HepG2 (cell line): ENCODE data around the gene CDKN2C.

ENCODE experiments used
- ATF4 ChIP-seq, 2 experiments: fragments of 450-650 bp in 1 of 2; sonication (generic) in 1 of 2; formaldehyde crosslinking; IDR thresholded peaks; 2 replicates each; pipeline versions ENCODE4 v1.5.0 to v1.8.0; 2020 to 2022; ENCODE audit warnings: mild to moderate bottlenecking in 1 of 2, missing genetic modification reagents in 1 of 2
- EZH2 ChIP-seq: conservative IDR thresholded peaks from 2 replicates; pipeline ENCODE4 v1.6.1; 2012; ENCODE audit warnings: mild to moderate bottlenecking, low read depth, low read length, moderate library complexity
- KDM1A ChIP-seq: IDR thresholded peaks from 2 replicates; pipeline ENCODE4 v1.6.1; 2016; ENCODE audit warnings: missing compliant biosample characterization
- SETDB1 ChIP-seq: sonication (generic); formaldehyde crosslinking; IDR thresholded peaks from 2 replicates; pipeline ENCODE4 v1.5.1; 2020; ENCODE audit warnings: missing genetic modification reagents, mild to moderate bottlenecking, borderline replicate concordance
- TCF12 ChIP-seq, 2 experiments: fragments of 450-650 bp in 1 of 2; sonication (generic) in 1 of 2; formaldehyde crosslinking in 1 of 2; IDR thresholded peaks; 2 replicates each; pipeline versions ENCODE4 v1.6.1 to v1.8.0; 2017 to 2022; ENCODE audit warnings: antibody characterized with exemption in 1 of 2, mild to moderate bottlenecking in 1 of 2, missing genetic modification reagents in 1 of 2, moderate library complexity in 1 of 2
- ZBTB34 ChIP-seq: sonication (generic); formaldehyde crosslinking; IDR thresholded peaks from 2 replicates; pipeline ENCODE4 v1.8.0; 2022; ENCODE audit warnings: mild to moderate bottlenecking, missing genetic modification reagents
- ZBTB49 ChIP-seq: sonication (generic); formaldehyde crosslinking; IDR thresholded peaks from 2 replicates; pipeline ENCODE4 v1.4.0; 2020; ENCODE audit warnings: missing genetic modification reagents, borderline replicate concordance
- ZKSCAN1 ChIP-seq: fragments of 150-350 bp; IDR thresholded peaks from 2 replicates; pipeline ENCODE4 v1.6.1; 2014; ENCODE audit warnings: low read length
- TF ChIP-seq, protein P1 (sequence below): sonication (generic); formaldehyde crosslinking; IDR thresholded peaks from 2 replicates; pipeline ENCODE4 v1.5.0; 2020; ENCODE audit warnings: mild to moderate bottlenecking, missing genetic modification reagents, moderate library complexity

DNA sequence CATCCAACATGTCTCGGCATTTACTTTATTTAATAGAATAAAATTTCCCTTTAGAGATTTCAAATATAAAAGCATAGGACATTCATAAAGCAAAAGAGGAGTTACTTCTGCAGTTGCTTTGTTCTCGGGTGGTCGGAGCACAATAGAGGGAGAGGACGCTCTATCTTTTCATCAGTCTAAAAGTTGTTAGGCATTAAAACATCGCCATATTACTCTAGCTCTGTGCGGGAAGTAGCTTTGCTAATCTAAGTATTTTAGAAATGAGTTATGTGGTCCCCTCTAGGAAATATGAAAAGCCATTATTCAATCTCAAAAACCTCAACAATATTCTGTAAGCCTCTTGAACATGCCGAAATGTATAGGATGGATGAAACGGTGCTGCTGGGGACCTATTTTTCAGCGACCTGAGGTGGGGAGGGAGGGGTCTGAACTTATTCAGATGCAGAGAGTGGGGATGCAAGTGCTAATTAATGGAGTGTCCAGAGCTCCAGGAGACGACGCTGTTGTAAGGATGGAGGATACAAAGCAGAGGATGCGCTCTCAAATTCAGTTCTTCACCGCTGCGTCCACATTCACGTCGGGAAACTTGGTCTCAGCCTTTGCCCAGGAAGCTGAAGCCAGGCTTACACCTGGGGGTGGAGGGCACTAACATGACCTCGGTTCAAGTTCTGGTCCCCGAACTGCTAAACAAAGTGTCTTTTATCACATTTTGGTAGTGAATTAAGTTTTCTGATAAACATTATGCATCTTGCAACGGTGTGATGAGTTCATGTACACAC, 6.3 kb downstream of the CDKN2C start:
- TF ChIP-seq SETDB1 (CRISPR knock-in tag) (no peak), KDM1A (CRISPR knock-in tag) (no peak), TCF12 (IDR thresholded peaks at IDR 0.05) (no peak), TCF12 (CRISPR knock-in tag; IDR thresholded peaks at IDR 0.05) (no peak), ZKSCAN1 (no peak), ATF4 (CRISPR knock-in tag; IDR thresholded peaks at IDR 0.05) (no peak), ZBTB34 (CRISPR knock-in tag) (no peak), ZBTB49 (CRISPR knock-in tag) (no peak), EZH2 (no peak)
- TF ChIP-seq, protein P1, sequence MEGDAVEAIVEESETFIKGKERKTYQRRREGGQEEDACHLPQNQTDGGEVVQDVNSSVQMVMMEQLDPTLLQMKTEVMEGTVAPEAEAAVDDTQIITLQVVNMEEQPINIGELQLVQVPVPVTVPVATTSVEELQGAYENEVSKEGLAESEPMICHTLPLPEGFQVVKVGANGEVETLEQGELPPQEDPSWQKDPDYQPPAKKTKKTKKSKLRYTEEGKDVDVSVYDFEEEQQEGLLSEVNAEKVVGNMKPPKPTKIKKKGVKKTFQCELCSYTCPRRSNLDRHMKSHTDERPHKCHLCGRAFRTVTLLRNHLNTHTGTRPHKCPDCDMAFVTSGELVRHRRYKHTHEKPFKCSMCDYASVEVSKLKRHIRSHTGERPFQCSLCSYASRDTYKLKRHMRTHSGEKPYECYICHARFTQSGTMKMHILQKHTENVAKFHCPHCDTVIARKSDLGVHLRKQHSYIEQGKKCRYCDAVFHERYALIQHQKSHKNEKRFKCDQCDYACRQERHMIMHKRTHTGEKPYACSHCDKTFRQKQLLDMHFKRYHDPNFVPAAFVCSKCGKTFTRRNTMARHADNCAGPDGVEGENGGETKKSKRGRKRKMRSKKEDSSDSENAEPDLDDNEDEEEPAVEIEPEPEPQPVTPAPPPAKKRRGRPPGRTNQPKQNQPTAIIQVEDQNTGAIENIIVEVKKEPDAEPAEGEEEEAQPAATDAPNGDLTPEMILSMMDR (CRISPR knock-in tag), result no peak
